ENCODE measurements around the gene OR2V2.
A peak's percentile ranks its signal among the peaks of the same experiment; 100 is the strongest.

OR2V2 gene

DNA sequence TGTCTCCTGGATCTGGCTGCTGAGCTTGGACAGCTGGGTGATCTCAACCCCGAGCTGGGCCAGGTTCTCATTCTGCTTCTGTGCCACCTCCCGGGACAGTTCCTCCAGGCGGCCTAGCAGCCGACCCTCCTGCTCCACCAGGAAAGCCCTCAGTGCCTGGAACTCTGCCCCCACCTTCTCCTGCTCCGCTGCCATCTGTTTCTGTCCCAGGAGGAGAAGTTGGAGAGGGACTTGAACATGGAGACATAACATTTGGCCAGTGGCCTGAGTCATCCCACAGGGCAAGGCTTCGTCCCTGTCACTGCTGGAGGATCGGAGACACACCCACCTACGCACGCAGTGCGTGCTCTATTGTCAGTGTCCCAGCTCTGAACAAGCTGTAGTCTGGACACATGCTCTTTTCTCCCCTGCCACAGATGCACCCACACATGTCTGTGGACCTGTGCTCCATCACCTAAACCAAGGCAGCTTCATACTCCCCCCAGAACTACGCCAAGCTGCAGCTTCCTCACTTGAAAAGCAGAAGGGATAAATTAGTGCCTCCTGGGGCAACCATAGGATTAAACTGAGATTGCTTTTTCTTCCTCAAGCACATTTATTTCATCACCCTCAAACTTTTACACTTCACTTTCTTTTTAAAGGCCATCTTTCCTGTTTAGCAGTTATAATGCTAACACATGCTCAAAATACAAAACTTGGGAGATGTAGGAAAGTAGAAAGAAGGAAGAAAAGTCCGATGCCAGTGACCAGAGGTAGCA is 52.7 kb downstream of the OR2V2 start:
- TF ChIP-seq, protein P1, sequence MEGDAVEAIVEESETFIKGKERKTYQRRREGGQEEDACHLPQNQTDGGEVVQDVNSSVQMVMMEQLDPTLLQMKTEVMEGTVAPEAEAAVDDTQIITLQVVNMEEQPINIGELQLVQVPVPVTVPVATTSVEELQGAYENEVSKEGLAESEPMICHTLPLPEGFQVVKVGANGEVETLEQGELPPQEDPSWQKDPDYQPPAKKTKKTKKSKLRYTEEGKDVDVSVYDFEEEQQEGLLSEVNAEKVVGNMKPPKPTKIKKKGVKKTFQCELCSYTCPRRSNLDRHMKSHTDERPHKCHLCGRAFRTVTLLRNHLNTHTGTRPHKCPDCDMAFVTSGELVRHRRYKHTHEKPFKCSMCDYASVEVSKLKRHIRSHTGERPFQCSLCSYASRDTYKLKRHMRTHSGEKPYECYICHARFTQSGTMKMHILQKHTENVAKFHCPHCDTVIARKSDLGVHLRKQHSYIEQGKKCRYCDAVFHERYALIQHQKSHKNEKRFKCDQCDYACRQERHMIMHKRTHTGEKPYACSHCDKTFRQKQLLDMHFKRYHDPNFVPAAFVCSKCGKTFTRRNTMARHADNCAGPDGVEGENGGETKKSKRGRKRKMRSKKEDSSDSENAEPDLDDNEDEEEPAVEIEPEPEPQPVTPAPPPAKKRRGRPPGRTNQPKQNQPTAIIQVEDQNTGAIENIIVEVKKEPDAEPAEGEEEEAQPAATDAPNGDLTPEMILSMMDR (IDR thresholded peaks at IDR 0.05; ENCODE audit: borderline replicate concordance, control extremely low read depth, extremely low read depth, insufficient read depth, missing control alignments): no peak
- no peak for DNase-seq (ENCODE audit: low spot score)
- in situ Hi-C loops (cut with MboI; ENCODE audit: low sequenced_read_pairs, unreplicated experiment): no loop called here

DNA sequence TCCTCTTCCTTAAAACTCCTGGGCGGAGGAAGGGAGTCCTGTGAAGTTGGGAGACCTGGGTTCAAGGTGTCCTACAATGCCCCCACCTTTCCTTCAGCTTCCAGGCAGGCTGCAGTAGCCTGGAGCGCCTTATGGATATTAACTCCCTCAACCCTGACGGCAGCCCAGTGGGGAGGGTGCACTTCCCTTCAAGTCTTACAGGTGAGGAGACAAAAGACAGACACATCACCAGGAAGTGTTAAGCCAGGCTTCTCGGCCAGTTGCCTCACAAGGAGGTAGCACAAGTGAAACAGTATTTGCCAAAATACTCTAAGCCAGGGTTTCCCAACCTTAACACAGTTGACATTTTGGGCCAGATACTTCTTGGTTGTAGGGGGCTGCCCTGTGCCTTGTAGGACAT is 53.4 kb downstream of the OR2V2 start:
- in situ Hi-C loops (cut with MboI; ENCODE audit: low sequenced_read_pairs, unreplicated experiment): no loop called here
- TF ChIP-seq, protein P1 (IDR thresholded peaks at IDR 0.05; ENCODE audit: borderline replicate concordance, control extremely low read depth, extremely low read depth, insufficient read depth, missing control alignments): no peak

DNA sequence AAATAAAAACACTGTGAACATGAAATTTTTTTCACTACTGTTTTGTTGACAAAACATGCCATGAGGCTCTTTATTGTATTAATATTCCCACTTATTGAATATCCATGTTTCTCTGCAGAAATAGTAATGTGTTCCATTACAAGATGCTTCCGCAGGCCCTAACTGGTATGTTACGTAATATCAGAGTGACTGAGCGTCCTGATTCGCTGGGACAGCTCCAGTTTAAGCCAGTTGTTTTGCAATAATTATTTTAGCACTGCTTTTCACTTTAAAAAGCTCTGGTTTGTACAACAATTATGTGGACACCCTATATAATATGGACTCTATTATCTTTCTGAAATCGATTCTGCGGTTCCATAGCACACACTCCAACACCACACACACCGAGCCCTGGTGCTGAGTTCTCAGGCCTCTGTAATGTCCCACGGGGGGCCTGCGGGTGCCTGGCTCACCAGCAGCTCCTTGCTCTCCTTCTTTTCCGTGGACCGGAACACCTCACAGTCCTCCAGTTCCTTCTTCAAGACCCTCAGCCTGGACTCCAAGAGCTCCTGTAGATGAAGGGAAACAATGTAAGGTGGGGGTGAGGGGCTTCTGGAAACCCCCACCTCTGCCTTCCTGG is 55.8 kb downstream of the OR2V2 start:
- TF ChIP-seq, protein P1 (IDR thresholded peaks at IDR 0.05; ENCODE audit: borderline replicate concordance, control extremely low read depth, extremely low read depth, insufficient read depth, missing control alignments): no peak
- no peak for DNase-seq (ENCODE audit: low spot score)
- in situ Hi-C loops (cut with MboI; ENCODE audit: low sequenced_read_pairs, unreplicated experiment): no loop called here

More for the DNA sequence above, 53.4 kb downstream of the OR2V2 start:
- no peak for DNase-seq (ENCODE audit: low spot score)

GRCh38 chr5:181203777-181204112 is 56.4 kb downstream of the OR2V2 start:
- no peak for DNase-seq (ENCODE audit: low spot score)
- TF ChIP-seq, protein P1 (IDR thresholded peaks at IDR 0.05; ENCODE audit: borderline replicate concordance, control extremely low read depth, extremely low read depth, insufficient read depth, missing control alignments): no peak
- in situ Hi-C loops (cut with MboI; ENCODE audit: low sequenced_read_pairs, unreplicated experiment): no loop called here

DNA sequence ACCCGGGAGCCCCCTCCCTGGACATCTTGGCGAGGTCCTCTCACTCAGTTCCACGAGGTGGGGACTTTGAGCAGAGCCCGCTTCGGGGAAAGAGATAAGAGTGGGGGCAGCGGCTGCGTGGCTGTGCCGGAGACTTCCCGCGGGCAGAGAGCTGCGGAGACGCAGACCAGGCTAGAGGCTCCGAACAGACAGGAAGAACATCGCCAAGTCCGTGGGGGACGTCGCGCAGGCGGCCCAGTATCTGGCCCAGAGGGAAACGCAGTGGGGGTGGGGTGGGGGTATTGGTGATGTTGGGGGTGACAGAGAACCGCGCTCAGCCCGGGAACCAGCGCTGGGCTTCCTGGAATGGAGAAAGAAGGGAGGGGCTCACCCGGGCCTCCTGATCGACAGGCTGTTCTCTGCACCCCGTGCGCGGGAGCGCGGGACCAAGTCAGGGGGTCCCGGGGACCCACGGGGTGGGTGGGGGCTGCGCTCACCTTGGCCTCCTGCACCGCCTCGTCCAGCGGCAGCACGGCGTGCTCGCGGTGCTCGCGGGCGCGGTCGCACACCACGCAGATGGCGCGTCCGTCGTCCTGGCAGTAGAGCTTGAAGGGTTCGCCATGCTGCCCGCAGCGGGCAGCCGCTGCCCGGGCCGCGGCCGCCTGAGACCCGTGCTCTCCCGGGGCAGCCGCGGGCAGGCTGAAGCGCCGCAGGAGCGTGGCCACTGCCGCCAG is 56.9 kb downstream of the OR2V2 start:
- TF ChIP-seq, protein P1 (IDR thresholded peaks at IDR 0.05; ENCODE audit: borderline replicate concordance, control extremely low read depth, extremely low read depth, insufficient read depth, missing control alignments): no peak
- DNase-seq (ENCODE audit: low spot score): no peak

GRCh38 chr5:181204826-181205760 is 57.7 kb downstream of the OR2V2 start, which contains the start of gene TRIM7:
Gene TRIM7, minus strand, starts transcription at chr5:181205196. Its CDS starts 86 bp downstream, at chr5:181205110.
- in situ Hi-C loops (cut with MboI; ENCODE audit: low sequenced_read_pairs, unreplicated experiment): no loop called here
- peak; percentile 65 for DNase-seq (ENCODE audit: low spot score)
- TF ChIP-seq, protein P1 (IDR thresholded peaks at IDR 0.05; ENCODE audit: borderline replicate concordance, control extremely low read depth, extremely low read depth, insufficient read depth, missing control alignments): no peak

More for the DNA sequence above, 56.9 kb downstream of the OR2V2 start:
- in situ Hi-C loops (cut with MboI; ENCODE audit: low sequenced_read_pairs, unreplicated experiment): no loop called here
